ENCODE measurements around the gene PPP1R12A. TPM values are rescaled to one million over a fixed set of nuclear protein-coding genes. Genes with fewer than 3 reads are reported as not detected.
"Not testable (repeated sequence)": the region's sequence is repeated elsewhere in the genome, so short reads cannot be mapped to it uniquely, and the experiment has no call there.

Gene PPP1R12A
- total RNA-seq (153 TPM), polyA plus RNA-seq (100 to 1,000 TPM in 3 of 4 donors, 10 to 100 TPM in 1; 91.8 to 138 (median 105) TPM)

DNA sequence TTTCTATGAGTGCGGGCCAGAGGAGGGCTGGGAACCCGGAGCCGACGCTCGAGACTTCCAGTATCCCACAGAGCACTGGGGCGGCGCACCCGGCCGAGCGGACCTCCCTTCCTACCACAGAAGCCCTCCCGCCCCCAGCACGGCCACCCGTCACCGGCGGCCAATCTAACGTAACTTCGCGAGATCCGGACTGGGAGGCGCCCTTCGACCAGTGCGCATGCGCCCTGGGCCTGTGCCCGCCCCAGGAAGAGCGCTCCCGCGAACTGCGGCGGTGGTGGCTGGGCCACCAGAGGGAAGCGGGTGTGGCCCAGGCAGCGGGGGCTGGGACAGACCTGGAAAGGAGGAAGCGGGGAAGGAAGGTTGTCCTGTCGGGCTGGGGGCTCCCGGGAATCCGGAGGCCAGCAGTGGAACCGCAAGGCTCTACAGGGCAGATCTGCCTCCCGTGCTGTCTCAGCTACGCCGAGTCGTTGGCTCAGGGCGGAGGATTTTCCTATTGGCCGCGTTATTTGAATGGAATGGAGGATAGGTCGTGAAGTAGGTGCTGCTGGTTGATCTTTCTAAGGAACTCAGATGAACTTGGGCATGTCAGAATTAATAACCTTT is at the start of gene PPP1R12A:
PPP1R12A (minus strand) TSS at position 77 of the 603 bp plus-strand sequence. CDS start 166 bp downstream, outside the sequence.
- Histone ChIP-seq H3K4me3 (ENCODE audit: low read depth, low read length) (peak within 1 kb of the TSS; percentile 96), H3K27ac (ENCODE audit: insufficient read depth, low read length, poor library complexity, severe bottlenecking) (peak within 1 kb of the TSS; percentile 93), H3K36me3 (ENCODE audit: control insufficient read depth, insufficient read depth, low read length) (no peaks in the 10 kb centered on the region), H3K9me3 (ENCODE audit: control insufficient read depth in 2 of 2, low read length in 2 of 2) (no peaks in the 10 kb centered on the region), H3K27me3 (ENCODE audit: control insufficient read depth, insufficient read depth, low read length) (no peaks in the 10 kb centered on the region), H3K4me1 (ENCODE audit: control insufficient read depth, insufficient read depth, low read length, poor library complexity, severe bottlenecking) (peaks cover 31% of the 10 kb centered on the region)
- peaks cover 22 to 52% (median 29%) of the 10 kb centered on the region in 4 donors for H3K4me1 Mint-ChIP-seq
- peak within 1 kb of the TSS; percentile 93 to 99 (median 98) for H3K27ac Mint-ChIP-seq
- H3K27me3 Mint-ChIP-seq, result no peaks in the 10 kb centered on the region
- H3K36me3 Mint-ChIP-seq, result no peaks in the 10 kb centered on the region
- no peaks in the 10 kb centered on the region for H3K9me3 Mint-ChIP-seq
- peak; percentile 87 to 89 for ATAC-seq (ENCODE audit: low read depth in 2 of 2)
- H3K4me3 Mint-ChIP-seq, result peak within 1 kb of the TSS; percentile 93 to 100 (median 96)
- DNase-seq, result peak; percentile 93 to 97 (median 94)

DNA sequence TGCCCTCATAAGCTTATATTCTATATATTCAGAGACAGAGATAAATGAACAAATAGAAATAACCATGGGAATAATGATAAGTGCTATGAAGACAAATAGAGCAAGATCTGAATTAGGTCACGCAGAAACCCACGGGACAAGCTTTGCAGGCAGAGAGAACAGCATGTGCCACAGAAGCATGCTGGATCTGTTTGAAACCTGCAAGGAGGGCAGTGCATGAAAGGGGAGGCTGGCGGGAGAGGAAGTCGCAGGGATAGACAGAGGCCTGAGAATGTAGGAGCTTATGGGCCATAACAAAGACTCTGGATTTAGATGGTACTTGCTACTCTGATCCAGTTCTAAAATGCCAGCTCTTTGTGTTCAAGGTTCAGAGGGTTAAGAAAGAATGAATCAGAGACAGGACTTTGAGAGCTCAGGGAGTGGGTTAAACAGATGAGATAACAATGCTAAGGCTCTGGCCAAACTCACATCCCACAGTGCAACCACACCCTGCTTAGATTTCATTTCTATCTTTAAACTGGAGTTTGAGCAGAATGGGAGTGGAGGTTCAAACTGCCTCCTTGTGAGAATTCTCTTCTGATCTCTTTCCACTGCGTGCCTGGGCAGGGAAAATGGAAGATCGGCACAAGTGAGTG is 49.2 kb upstream of the PPP1R12A start:
- no peak overlapping the region for H3K27ac Mint-ChIP-seq
- no peaks in the 10 kb centered on the region for H3K4me1 ChIP-seq (ENCODE audit: control insufficient read depth, insufficient read depth, low read length, poor library complexity, severe bottlenecking)
- H3K36me3 Mint-ChIP-seq, result no peaks in the 10 kb centered on the region
- H3K27me3 Mint-ChIP-seq, result peaks cover 8% of the 10 kb centered on the region
- no peak overlapping the region for H3K27ac ChIP-seq (ENCODE audit: insufficient read depth, low read length, poor library complexity, severe bottlenecking)
- ATAC-seq (ENCODE audit: low read depth in 2 of 2) (no peak), DNase-seq (no peak)
- H3K9me3 Mint-ChIP-seq, result peaks cover 0 to 6% (median 0%) of the 10 kb centered on the region in 7 donors
- no peak overlapping the region for H3K4me3 Mint-ChIP-seq
- H3K27me3 ChIP-seq (ENCODE audit: control insufficient read depth, insufficient read depth, low read length), result peaks cover 4% of the 10 kb centered on the region
- no peaks in the 10 kb centered on the region for H3K36me3 ChIP-seq (ENCODE audit: control insufficient read depth, insufficient read depth, low read length)
- no peaks in the 10 kb centered on the region for H3K4me1 Mint-ChIP-seq
- H3K9me3 ChIP-seq (ENCODE audit: control insufficient read depth in 2 of 2, low read length in 2 of 2), result no peaks in the 10 kb centered on the region
- H3K4me3 ChIP-seq (ENCODE audit: low read depth, low read length), result no peak overlapping the region

DNA sequence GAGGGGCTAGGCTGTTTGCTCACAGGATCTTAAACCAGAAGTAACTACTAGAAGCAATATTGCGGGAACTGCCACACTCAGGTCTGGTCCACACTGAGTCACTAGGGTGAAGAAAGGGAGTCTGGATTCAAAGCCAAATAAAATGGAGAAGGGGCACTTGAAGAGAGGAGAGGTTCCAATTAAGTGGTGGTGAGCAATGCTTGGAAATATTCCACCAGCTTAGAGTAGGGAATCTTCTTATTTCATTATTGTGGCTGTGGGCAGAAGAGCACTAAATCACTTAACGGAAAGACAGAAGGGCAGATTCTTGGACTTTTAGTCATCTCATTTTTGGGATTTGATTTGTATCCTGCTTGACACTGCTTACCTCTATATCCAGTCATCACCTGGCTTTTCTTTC is 48.6 kb upstream of the PPP1R12A start:
- peaks cover 4% of the 10 kb centered on the region for H3K27me3 ChIP-seq (ENCODE audit: control insufficient read depth, insufficient read depth, low read length)
- H3K27me3 Mint-ChIP-seq, result peaks cover 11% of the 10 kb centered on the region

DNA sequence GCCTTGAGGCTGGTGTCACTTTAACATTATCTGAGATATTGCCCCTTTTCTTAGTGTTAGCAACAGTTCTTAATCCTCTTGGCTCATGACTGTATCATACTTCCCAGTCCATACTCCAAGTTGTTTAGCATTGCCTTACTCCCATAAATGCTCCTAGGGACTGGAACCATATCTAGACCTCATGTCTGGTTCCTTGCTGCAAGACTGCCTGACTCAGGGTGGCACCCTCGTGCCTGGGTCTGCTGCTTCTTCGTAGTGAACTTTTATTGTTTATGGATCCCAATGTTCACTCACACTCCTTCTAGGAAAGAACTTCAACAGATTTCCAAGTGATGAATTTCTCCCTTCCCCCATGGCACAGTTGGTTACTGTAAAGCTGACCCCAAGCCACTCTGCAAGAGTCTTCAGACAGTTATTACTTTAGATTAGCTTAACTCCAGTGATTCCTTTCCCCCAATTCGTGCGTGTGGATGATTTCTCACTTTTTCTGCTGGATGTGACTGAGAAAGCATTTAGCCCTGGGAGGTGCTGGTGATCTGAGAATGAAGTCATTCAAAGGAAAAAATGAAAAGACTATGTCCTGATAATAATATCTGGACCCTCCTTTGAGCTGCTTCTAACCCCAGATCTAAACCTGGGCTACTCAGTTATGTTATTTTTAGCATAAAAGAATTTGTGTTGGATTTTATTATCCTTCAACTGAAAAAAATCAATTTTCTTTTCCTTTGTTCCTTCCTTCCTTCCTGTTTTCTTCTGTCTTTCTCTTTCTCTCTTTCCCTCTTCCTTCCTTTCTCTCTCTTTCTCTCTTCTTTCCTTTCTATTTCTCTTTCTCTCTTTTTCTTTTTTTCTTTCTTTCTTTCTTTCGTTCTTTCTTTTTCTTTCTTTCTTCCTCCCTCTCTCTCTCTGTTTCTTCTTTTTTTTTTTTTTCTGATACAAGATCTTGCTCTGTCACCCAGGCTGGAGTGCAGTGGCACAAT is 47.5 kb upstream of the PPP1R12A start:
- no peak for DNase-seq
- Mint-ChIP-seq H3K27ac (no peak overlapping the region), H3K4me1 (no peaks in the 10 kb centered on the region), H3K36me3 (no peaks in the 10 kb centered on the region), H3K4me3 (no peak overlapping the region), H3K27me3 (peaks cover 9% of the 10 kb centered on the region), H3K9me3 (peaks cover 0 to 6% (median 0%) of the 10 kb centered on the region in 7 donors)
- Histone ChIP-seq H3K4me3 (ENCODE audit: low read depth, low read length) (no peak overlapping the region), H3K9me3 (ENCODE audit: control insufficient read depth in 2 of 2, low read length in 2 of 2) (no peaks in the 10 kb centered on the region), H3K27ac (ENCODE audit: insufficient read depth, low read length, poor library complexity, severe bottlenecking) (no peak overlapping the region), H3K36me3 (ENCODE audit: control insufficient read depth, insufficient read depth, low read length) (no peaks in the 10 kb centered on the region), H3K4me1 (ENCODE audit: control insufficient read depth, insufficient read depth, low read length, poor library complexity, severe bottlenecking) (no peaks in the 10 kb centered on the region), H3K27me3 (ENCODE audit: control insufficient read depth, insufficient read depth, low read length) (peaks cover 4% of the 10 kb centered on the region)
- ATAC-seq (ENCODE audit: low read depth in 2 of 2), result no peak

More for the DNA sequence above, 48.6 kb upstream of the PPP1R12A start:
- H3K4me1 ChIP-seq (ENCODE audit: control insufficient read depth, insufficient read depth, low read length, poor library complexity, severe bottlenecking), result no peaks in the 10 kb centered on the region
- Mint-ChIP-seq H3K27ac (no peak overlapping the region), H3K4me1 (no peaks in the 10 kb centered on the region), H3K9me3 (peaks cover 0 to 6% (median 0%) of the 10 kb centered on the region in 7 donors), H3K4me3 (no peak overlapping the region), H3K36me3 (no peaks in the 10 kb centered on the region)
- H3K4me3 ChIP-seq (ENCODE audit: low read depth, low read length), result no peak overlapping the region
- no peaks in the 10 kb centered on the region for H3K36me3 ChIP-seq (ENCODE audit: control insufficient read depth, insufficient read depth, low read length)
- DNase-seq, result no peak
- H3K27ac ChIP-seq (ENCODE audit: insufficient read depth, low read length, poor library complexity, severe bottlenecking), result no peak overlapping the region
- no peaks in the 10 kb centered on the region for H3K9me3 ChIP-seq (ENCODE audit: control insufficient read depth in 2 of 2, low read length in 2 of 2)
- ATAC-seq (ENCODE audit: low read depth in 2 of 2), result no peak

DNA sequence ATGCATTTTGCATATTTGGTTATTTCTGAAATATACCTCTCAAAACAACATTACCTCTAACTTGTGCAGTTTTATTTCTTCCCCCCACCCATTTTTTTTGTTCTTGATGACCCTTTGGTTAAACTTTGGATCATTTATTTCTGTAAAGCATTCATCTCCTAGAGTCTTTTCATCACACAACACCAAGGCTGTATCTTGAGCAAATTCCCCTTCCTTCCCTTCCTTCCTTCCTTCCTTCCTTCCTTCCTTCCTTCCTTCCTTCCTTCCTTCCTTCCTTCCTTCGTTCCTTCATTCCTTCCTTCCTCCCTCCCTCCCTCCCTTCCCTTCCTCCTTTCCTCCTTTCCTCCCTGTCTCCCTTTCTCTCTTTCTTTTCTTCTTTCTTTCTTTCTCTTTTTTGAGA is 43.8 kb upstream of the PPP1R12A start:
- no peak overlapping the region for H3K4me3 ChIP-seq (ENCODE audit: low read depth, low read length)
- Mint-ChIP-seq H3K4me3 (no peak overlapping the region), H3K36me3 (no peaks in the 10 kb centered on the region), H3K9me3 (peaks cover 0 to 2% (median 0%) of the 10 kb centered on the region in 7 donors), H3K27me3 (peaks cover 15% of the 10 kb centered on the region), H3K27ac (no peak overlapping the region), H3K4me1 (no peaks in the 10 kb centered on the region)
- DNase-seq (no peak), ATAC-seq (ENCODE audit: low read depth in 2 of 2) (no peak)
- no peaks in the 10 kb centered on the region for H3K36me3 ChIP-seq (ENCODE audit: control insufficient read depth, insufficient read depth, low read length)
- no peak overlapping the region for H3K27ac ChIP-seq (ENCODE audit: insufficient read depth, low read length, poor library complexity, severe bottlenecking)
- no peaks in the 10 kb centered on the region for H3K9me3 ChIP-seq (ENCODE audit: control insufficient read depth in 2 of 2, low read length in 2 of 2)
- H3K27me3 ChIP-seq (ENCODE audit: control insufficient read depth, insufficient read depth, low read length), result peaks cover 7% of the 10 kb centered on the region
- no peaks in the 10 kb centered on the region for H3K4me1 ChIP-seq (ENCODE audit: control insufficient read depth, insufficient read depth, low read length, poor library complexity, severe bottlenecking)

DNA sequence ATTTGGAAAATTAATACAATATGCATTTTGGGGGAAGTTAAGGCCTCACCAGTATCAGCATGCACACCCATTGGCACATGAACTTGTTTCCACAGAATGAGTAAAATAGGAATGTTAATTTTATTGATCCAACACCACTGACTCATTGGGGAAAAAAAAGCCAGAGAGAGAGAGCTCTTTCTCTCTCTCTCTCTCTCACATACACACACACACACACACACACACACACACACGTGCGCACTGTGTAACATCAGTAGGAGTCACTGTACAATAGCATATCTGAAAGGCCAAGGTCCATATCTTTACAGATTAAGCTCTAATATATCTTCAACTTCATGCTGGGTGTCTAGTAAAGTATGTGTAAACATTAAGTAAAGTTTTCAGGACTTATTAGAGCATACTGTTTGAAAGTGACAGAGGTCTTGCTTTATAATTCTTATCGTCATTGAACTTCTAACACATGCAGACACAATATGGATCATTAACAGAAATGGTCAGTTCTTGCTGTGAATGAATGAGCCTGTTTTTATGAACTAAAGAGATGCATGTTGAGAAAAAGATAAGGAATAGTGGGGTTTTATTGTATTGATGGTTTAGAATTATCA is 43.1 kb upstream of the PPP1R12A start:
- not testable (repeated sequence) for H3K36me3 ChIP-seq (ENCODE audit: control insufficient read depth, insufficient read depth, low read length); H3K4me1 ChIP-seq (ENCODE audit: control insufficient read depth, insufficient read depth, low read length, poor library complexity, severe bottlenecking); H3K27ac ChIP-seq (ENCODE audit: insufficient read depth, low read length, poor library complexity, severe bottlenecking); H3K36me3 Mint-ChIP-seq; H3K27me3 ChIP-seq (ENCODE audit: control insufficient read depth, insufficient read depth, low read length); H3K9me3 Mint-ChIP-seq; H3K4me3 ChIP-seq (ENCODE audit: low read depth, low read length); H3K4me3 Mint-ChIP-seq; H3K27ac Mint-ChIP-seq; DNase-seq; ATAC-seq (ENCODE audit: low read depth in 2 of 2); H3K9me3 ChIP-seq (ENCODE audit: control insufficient read depth in 2 of 2, low read length in 2 of 2); H3K4me1 Mint-ChIP-seq
- peaks cover 15% of the 10 kb centered on the region for H3K27me3 Mint-ChIP-seq

DNA sequence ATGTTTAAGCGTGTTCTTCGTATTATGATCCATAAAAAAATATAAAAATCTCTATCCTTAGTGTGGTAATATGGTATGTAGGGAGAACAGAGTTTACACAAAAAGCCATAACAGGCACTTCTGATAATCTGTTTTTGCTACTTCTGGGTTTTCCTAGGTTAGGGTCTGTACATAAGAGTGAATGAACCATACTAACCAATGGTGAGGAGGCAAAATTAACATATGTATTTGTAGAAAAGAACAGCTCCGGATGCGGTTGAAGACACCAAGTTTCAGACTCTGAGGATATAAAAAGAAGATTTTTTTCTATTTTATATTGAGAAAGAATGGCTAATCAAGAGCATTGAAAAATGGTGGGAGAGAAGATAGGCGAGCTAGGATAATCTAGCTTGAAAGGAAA is 40.2 kb upstream of the PPP1R12A start:
- ATAC-seq (ENCODE audit: low read depth in 2 of 2), result no peak
- H3K36me3 ChIP-seq (ENCODE audit: control insufficient read depth, insufficient read depth, low read length), result no peaks in the 10 kb centered on the region
- Mint-ChIP-seq H3K4me1 (no peaks in the 10 kb centered on the region), H3K4me3 (no peak overlapping the region), H3K36me3 (no peaks in the 10 kb centered on the region), H3K9me3 (no peaks in the 10 kb centered on the region), H3K27me3 (peaks cover 15% of the 10 kb centered on the region), H3K27ac (no peak overlapping the region)
- H3K9me3 ChIP-seq (ENCODE audit: control insufficient read depth in 2 of 2, low read length in 2 of 2), result no peaks in the 10 kb centered on the region
- no peak overlapping the region for H3K27ac ChIP-seq (ENCODE audit: insufficient read depth, low read length, poor library complexity, severe bottlenecking)
- peaks cover 3% of the 10 kb centered on the region for H3K27me3 ChIP-seq (ENCODE audit: control insufficient read depth, insufficient read depth, low read length)
- H3K4me3 ChIP-seq (ENCODE audit: low read depth, low read length), result no peak overlapping the region
- DNase-seq, result no peak
- H3K4me1 ChIP-seq (ENCODE audit: control insufficient read depth, insufficient read depth, low read length, poor library complexity, severe bottlenecking), result no peaks in the 10 kb centered on the region

All from CD4-positive, CD25-positive, alpha-beta regulatory T cell (primary cell).